ENCODE data around the gene SYNE2.

- TF ChIP-seq TCF12 (IDR thresholded peaks at IDR 0.05; ENCODE audit: low read depth, low read length) (no peak), REST (IDR thresholded peaks at IDR 0.05; ENCODE audit: low read depth, low read length) (no peak), E2F4 (IDR thresholded peaks at IDR 0.05; ENCODE audit: low read depth, low read length) (no peak), GABPA (IDR thresholded peaks at IDR 0.05; ENCODE audit: low read depth) (no peak), JUND (IDR thresholded peaks at IDR 0.05; ENCODE audit: low read depth, low read length) (no peak), MLLT1 (IDR thresholded peaks at IDR 0.05) (no peak), CHD2 (IDR thresholded peaks at IDR 0.05; ENCODE audit: borderline replicate concordance, low read depth, low read length) (no peak), RAD21 (IDR thresholded peaks at IDR 0.05; ENCODE audit: insufficient read depth, low read depth, low read length) (peak; percentile 42), SMAD5 (IDR thresholded peaks at IDR 0.05; ENCODE audit: low read depth) (no peak)
Observed at GRCh38 chr14:64060648-64061096, 207.9 kb downstream of the SYNE2 start.
